ENCODE data around the gene ASTN2.

Gene ASTN2

GRCh38 chr9:117293206-117294114 is 121.4 kb downstream of the ASTN2 start:
- TF ChIP-seq CTCF (conservative IDR thresholded peaks at IDR 0.05; ENCODE audit: low read length), result no peak
- H3K4me3 ChIP-seq (ENCODE audit: low read length), result no peak overlapping the region
- DNase-seq (ENCODE audit: low read depth), result no peak

GRCh38 chr9:117290856-117291622 is 123.8 kb downstream of the ASTN2 start:
- TF ChIP-seq CTCF (conservative IDR thresholded peaks at IDR 0.05; ENCODE audit: low read length), result no peak
- DNase-seq (ENCODE audit: low read depth), result peak; percentile 2
- H3K4me3 ChIP-seq (ENCODE audit: low read length), result no peak overlapping the region

GRCh38 chr9:117290306-117290840 is 124.5 kb downstream of the ASTN2 start:
- DNase-seq (ENCODE audit: low read depth), result no peak
- H3K4me3 ChIP-seq (ENCODE audit: low read length), result no peak overlapping the region
- no peak for TF ChIP-seq CTCF (conservative IDR thresholded peaks at IDR 0.05; ENCODE audit: low read length)

GRCh38 chr9:117286245-117286644 is 128.6 kb downstream of the ASTN2 start:
- no peak for DNase-seq (ENCODE audit: low read depth)
- TF ChIP-seq CTCF (conservative IDR thresholded peaks at IDR 0.05; ENCODE audit: low read length), result no peak
- H3K4me3 ChIP-seq (ENCODE audit: low read length), result no peak overlapping the region

GRCh38 chr9:117284414-117284813 is 130.4 kb downstream of the ASTN2 start:
- TF ChIP-seq CTCF (conservative IDR thresholded peaks at IDR 0.05; ENCODE audit: low read length), result no peak
- H3K4me3 ChIP-seq (ENCODE audit: low read length), result no peak overlapping the region
- DNase-seq (ENCODE audit: low read depth), result no peak

- TF ChIP-seq CTCF (conservative IDR thresholded peaks at IDR 0.05; ENCODE audit: low read length), result no peak
- no peak overlapping the region for H3K4me3 ChIP-seq (ENCODE audit: low read length)
- DNase-seq (ENCODE audit: low read depth), result no peak
Observed at GRCh38 chr9:117282541-117282940, 132.3 kb downstream of the ASTN2 start.

Data from AG10803 (cell line).